Fibroblast of pulmonary artery (primary cell): Measurements from ENCODE around the gene FBXO9.
"Not testable (repeated sequence)": the region's sequence is repeated elsewhere in the genome, so short reads cannot be mapped to it uniquely, and the experiment has no call there.

Source experiments
- DNase-seq: peaks from one replicate; pipeline ENCODE4 v3.0.0-alpha.2; 2010; ENCODE audit warnings: low read depth
- H3K4me3 ChIP-seq: replicated peaks from 2 replicates; pipeline ENCODE4 v1.5.1; 2011; ENCODE audit warnings: low read depth, mild to moderate bottlenecking, control low read depth, low read length, moderate library complexity
- TF ChIP-seq, protein P1 (sequence below): IDR thresholded peaks from 2 replicates; pipeline ENCODE4 v1.5.1; 2011; ENCODE audit warnings: mild to moderate bottlenecking, control low read depth, low read length, inconsistent platforms; ENCODE audit errors: missing control alignments

The FBXO9 gene

DNA sequence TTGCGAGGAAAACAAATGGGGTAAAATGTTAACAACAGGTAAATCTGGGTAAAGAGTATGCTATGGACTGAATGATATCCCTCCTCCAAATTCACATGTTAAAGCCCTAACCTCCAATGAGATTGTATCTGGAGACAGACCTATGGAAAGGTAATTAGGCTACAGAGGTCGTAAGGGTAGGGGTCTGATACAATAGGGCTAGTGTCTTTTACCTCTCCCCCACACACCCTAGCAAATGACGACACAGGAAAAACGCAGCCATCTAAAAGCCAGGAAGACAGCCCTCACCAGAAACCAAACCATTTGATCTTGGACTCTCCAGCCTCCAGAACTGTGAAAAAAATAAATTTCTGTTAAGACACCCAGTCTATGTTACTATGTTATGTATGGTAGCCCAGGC lies 20.6 kb upstream of the FBXO9 start:
- no peak overlapping the region for H3K4me3 ChIP-seq
- TF ChIP-seq, protein P1, sequence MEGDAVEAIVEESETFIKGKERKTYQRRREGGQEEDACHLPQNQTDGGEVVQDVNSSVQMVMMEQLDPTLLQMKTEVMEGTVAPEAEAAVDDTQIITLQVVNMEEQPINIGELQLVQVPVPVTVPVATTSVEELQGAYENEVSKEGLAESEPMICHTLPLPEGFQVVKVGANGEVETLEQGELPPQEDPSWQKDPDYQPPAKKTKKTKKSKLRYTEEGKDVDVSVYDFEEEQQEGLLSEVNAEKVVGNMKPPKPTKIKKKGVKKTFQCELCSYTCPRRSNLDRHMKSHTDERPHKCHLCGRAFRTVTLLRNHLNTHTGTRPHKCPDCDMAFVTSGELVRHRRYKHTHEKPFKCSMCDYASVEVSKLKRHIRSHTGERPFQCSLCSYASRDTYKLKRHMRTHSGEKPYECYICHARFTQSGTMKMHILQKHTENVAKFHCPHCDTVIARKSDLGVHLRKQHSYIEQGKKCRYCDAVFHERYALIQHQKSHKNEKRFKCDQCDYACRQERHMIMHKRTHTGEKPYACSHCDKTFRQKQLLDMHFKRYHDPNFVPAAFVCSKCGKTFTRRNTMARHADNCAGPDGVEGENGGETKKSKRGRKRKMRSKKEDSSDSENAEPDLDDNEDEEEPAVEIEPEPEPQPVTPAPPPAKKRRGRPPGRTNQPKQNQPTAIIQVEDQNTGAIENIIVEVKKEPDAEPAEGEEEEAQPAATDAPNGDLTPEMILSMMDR, result no peak
- no peak for DNase-seq

DNA sequence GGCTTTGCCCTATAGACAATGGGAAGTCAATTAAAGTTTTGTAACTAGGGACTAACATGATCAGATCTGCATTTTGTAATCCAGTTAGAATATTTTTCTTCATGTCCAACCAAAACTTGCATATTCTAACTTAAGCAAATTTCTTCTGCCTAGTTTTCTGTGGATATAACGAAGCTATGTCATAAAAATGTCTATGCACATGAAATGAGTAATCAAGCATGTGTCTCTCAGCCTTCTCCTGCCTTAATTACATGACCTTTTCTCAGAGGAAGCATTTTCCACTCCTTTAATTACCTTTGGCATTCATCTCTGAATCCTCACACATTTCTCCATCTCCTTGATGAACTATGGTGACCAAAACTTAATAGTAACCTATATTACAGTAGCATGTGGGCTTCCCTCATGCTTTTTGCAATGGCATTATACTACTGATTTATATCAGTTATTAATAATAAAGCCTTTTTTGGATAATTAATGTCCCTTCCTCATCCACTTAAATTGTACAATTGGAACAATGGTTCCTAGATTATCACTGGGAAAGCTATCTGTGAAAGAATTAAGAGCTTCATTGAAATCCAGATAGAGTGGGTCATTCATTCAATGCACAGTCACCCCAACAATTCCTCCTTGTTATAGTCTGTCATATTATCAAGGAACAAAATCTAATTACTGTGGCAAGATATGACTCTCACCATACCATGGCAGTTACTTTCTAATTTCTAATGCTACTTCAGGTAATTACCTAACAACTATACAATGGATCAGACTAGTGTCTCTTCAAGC lies 19.1 kb upstream of the FBXO9 start:
- DNase-seq, result no peak
- TF ChIP-seq, protein P1, result no peak

DNA sequence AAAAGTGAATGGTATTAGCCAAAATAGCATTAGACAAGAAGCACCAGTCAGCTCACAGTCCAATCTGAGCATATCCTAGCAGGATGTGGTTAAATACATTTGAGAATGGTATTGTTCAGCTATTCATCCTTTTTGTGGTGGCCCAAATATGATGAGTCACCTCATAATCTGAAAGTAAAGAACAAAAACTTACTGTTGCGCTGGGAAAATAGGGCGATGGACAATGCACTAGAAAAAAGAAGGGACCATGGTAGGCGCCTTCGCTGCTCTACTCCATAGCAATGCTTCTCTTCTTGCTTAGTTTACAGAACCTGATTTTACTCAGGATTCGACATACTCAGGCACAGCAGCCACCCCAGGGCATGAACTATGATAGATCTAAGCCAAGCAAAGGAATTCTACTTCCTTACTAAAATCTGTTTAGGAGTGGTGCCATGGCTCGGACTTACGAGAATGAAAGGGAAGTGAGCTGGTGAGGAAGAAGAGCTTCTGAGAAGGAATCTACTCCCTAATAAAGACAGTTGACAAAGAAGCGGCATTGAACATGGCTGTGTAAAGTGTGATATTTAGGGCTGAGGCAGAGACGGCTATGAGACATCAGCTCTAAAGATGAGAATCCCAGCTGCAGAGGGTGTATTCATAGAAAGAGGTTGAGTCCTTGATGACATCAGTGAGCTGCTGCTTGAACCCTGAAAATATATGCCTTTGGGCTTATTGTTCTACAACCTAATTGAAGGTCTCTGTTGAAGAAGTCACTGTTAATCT lies 16.6 kb upstream of the FBXO9 start:
- TF ChIP-seq, protein P1, result no peak
- DNase-seq, result peak; percentile 91
- H3K4me3 ChIP-seq, result peak overlapping the region; percentile 38

More for the DNA sequence above, 19.1 kb upstream of the FBXO9 start:
- H3K4me3 ChIP-seq, result no peak overlapping the region

DNA sequence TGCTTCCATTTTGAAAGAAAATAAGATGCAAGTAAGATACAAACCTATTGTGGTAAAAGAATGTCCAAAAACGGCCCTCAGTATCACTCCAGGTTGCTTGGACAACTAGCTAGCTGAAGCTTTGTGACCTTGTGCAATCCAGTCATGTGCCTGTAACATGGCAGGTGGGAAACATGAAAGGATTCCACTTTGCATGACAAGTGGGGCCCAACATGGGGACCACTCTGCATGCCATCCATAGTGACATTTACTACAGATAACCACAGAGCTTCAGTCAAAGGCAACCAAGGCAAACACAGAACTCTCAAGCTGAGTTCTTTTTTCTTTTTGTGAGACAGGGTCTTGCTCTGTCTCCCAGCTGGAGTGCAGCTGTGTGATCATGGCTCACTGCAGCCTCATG lies 15.8 kb upstream of the FBXO9 start:
- TF ChIP-seq, protein P1, result no peak
- no peak for DNase-seq
- no peak overlapping the region for H3K4me3 ChIP-seq

DNA sequence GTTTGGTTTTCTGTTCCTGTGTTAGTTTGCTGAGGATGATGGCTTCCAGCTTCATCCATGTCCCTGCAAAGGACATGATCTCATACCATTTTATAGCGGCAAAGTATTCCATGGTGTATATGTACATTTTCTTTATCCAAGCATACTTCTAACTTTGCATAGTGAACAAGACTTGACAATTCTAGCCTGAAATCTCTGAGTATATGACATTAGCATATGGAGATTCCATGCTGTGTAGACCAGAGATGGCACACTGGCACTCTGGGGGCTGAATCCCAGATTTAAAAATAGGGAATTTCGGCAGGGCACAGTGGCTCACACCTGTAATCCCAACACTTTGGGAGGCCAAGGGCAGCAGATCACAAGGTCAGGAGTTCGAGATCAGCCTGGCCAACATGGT lies 13.1 kb upstream of the FBXO9 start:
- H3K4me3 ChIP-seq, DNase-seq: not testable (repeated sequence)

DNA sequence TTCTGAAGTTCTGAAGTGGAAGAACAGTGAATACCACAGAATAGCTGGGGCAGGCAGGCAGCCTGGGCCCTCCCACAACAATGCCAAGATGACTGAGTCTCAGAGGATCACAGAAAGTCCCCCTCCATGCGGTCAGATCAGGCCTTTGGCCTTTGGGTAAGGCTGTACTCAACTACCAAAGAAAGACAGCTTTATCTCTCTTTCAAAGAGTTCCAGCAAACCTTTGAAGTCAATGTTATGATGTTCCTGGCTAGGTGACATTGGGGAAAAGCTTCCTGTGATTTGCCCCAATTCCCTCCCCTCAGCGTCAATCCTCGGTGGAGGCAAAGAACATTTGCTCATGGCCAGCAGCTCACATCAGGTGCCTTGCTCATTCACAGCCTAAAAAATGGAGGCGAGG lies 10.7 kb upstream of the FBXO9 start:
- no peak overlapping the region for H3K4me3 ChIP-seq
- DNase-seq, result no peak
- TF ChIP-seq, protein P1, result no peak

DNA sequence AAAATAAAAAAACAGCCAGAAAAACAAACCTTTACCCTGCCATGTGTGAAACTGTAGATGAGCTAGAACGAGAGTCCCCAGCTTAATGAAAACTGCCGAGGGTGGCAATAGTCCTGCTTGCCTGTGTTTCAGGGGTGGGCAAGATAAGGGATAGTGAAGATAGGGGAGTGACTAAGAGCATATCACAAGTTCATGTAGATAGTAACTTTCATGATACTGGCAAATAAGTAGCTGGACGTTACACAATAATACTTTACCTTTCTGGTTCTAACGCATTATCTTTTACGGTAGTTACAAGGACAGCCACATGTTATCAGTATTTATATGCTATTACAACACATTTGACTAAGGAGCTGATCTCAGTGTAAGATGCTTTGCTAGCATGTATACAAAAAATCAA lies 9.3 kb upstream of the FBXO9 start:
- no peak for DNase-seq
- TF ChIP-seq, protein P1, result no peak
- H3K4me3 ChIP-seq, result no peak overlapping the region
